CD4-positive, alpha-beta T cell treated with Interleukin-15 for 1 hour (primary cell): ENCODE results near the gene GLYATL1B.
"Not testable (repeated sequence)": the region's sequence is repeated elsewhere in the genome, so short reads cannot be mapped to it uniquely, and the experiment has no call there.

Experiments
- DNase-seq: peaks from one replicate; pipeline ENCODE4 v3.0.0-alpha.2; 2020

Gene GLYATL1B

GRCh38 chr11:59086007-59086406 is at the start of gene GLYATL1B:
Gene GLYATL1B (plus strand): TSS chr11:59086307. CDS start chr11:59086307, 0 bp downstream.
- DNase-seq: not testable (repeated sequence)

GRCh38 chr11:59036542-59036941 is 49.6 kb upstream of the GLYATL1B start:
- not testable (repeated sequence) for DNase-seq

- DNase-seq: not testable (repeated sequence)
Measured at GRCh38 chr11:59037434-59037833, 48.7 kb upstream of the GLYATL1B start.

GRCh38 chr11:59040607-59041006 is 45.5 kb upstream of the GLYATL1B start:
- DNase-seq: no peak

GRCh38 chr11:59051383-59051782 is 34.7 kb upstream of the GLYATL1B start:
- not testable (repeated sequence) for DNase-seq

- DNase-seq: not testable (repeated sequence)
Measured at GRCh38 chr11:59052355-59052754, 33.8 kb upstream of the GLYATL1B start.

- DNase-seq: peak; percentile 65
Measured at GRCh38 chr11:59053387-59053786, 32.7 kb upstream of the GLYATL1B start.

GRCh38 chr11:59058120-59059033 is 27.7 kb upstream of the GLYATL1B start:
- peak; percentile 80 for DNase-seq

GRCh38 chr11:59060096-59060495 is 26.0 kb upstream of the GLYATL1B start:
- not testable (repeated sequence) for DNase-seq

- no peak for DNase-seq
Measured at GRCh38 chr11:59062602-59063529, 23.2 kb upstream of the GLYATL1B start.

GRCh38 chr11:59063996-59064727 is 21.9 kb upstream of the GLYATL1B start:
- DNase-seq: not testable (repeated sequence)

GRCh38 chr11:59069087-59069486 is 17.0 kb upstream of the GLYATL1B start:
- no peak for DNase-seq

GRCh38 chr11:59076876-59077571 is 9.1 kb upstream of the GLYATL1B start:
- peak; percentile 24 for DNase-seq

- DNase-seq: no peak
Measured at GRCh38 chr11:59078435-59078834, 7.7 kb upstream of the GLYATL1B start.

- no peak for DNase-seq
Measured at GRCh38 chr11:59079086-59079485, 7.0 kb upstream of the GLYATL1B start.

- DNase-seq: not testable (repeated sequence)
Measured at GRCh38 chr11:59080421-59080820, 5.7 kb upstream of the GLYATL1B start.

GRCh38 chr11:59081430-59082020 is 4.6 kb upstream of the GLYATL1B start:
- not testable (repeated sequence) for DNase-seq

- DNase-seq: no peak
Measured at GRCh38 chr11:59088162-59088561, 2.1 kb downstream of the GLYATL1B start.

- not testable (repeated sequence) for DNase-seq
Measured at GRCh38 chr11:59093576-59093975, 7.5 kb downstream of the GLYATL1B start.

GRCh38 chr11:59095225-59095624 is 9.1 kb downstream of the GLYATL1B start:
- DNase-seq: not testable (repeated sequence)

- not testable (repeated sequence) for DNase-seq
Measured at GRCh38 chr11:59095972-59096575, 10.0 kb downstream of the GLYATL1B start.
